Caco-2 (cell line): ENCODE measurements around the gene TTLL5. TPM values are rescaled to one million over a fixed set of nuclear protein-coding genes. Genes with fewer than 3 reads are reported as not detected.

Source experiments
- BruUV-seq: library from RNA; stranded (reverse); fragments of 400-500 nt; replicated peaks from 2 replicates; lab custom pipeline; 2021; lab: Mats Ljungman, UMichigan
- CTCF ChIA-PET: fragments of 300-600 bp; sonication (Branson Sonifier 250); formaldehyde crosslinking; loops from one replicate; lab custom pipeline; 2022; ENCODE audit warnings: antibody characterized with exemption; lab: Charles Lee
- POLR2A ChIA-PET: fragments of 300-600 bp; sonication (Branson Sonifier 250); formaldehyde crosslinking; loops from one replicate; lab custom pipeline; 2022; ENCODE audit warnings: antibody characterized with exemption; lab: Charles Lee
- DNase-seq, 2 experiments: peaks; one replicate each; pipeline versions ENCODE4 v3.0.0 to v3.0.0-alpha.2; 2020 to 2022
- H3K27me3 ChIP-seq: replicated peaks from 2 replicates; pipeline ENCODE4 v1.6.0; 2011; ENCODE audit warnings: low read length; ENCODE audit not compliant: control insufficient read depth, insufficient read depth
- H3K36me3 ChIP-seq: 2 replicates; pipeline ENCODE4 v1.5.1; 2011; ENCODE audit warnings: low read length; ENCODE audit not compliant: control insufficient read depth, insufficient read depth
- H3K4me1 ChIP-seq: fragments of 250-450 bp; sonication (Bioruptor Pico); 2 replicates; pipeline ENCODE4 v1.5.1; 2020; ENCODE audit warnings: mild to moderate bottlenecking
- H3K4me3 ChIP-seq: 2 replicates; pipeline ENCODE4 v1.5.1; 2011; ENCODE audit warnings: low read depth, mild to moderate bottlenecking, control low read depth, low read length
- H3K9me3 ChIP-seq: fragments of 250-450 bp; sonication (Bioruptor Pico); 2 replicates; pipeline ENCODE4 v1.5.1; 2020; ENCODE audit warnings: mild to moderate bottlenecking, moderate library complexity
- H3K27ac Mint-ChIP-seq: one replicate; pipeline ENCODE4 v1.8.0; 2022; ENCODE audit warnings: mixed read lengths; ENCODE audit not compliant: unreplicated experiment
- H3K27me3 Mint-ChIP-seq: one replicate; pipeline ENCODE4 v1.8.0; 2022; ENCODE audit warnings: mixed read lengths; ENCODE audit not compliant: insufficient read depth, unreplicated experiment
- H3K36me3 Mint-ChIP-seq: one replicate; pipeline ENCODE4 v1.8.0; 2022; ENCODE audit warnings: mild to moderate bottlenecking, mixed read lengths; ENCODE audit not compliant: insufficient read depth, unreplicated experiment
- H3K4me1 Mint-ChIP-seq: one replicate; pipeline ENCODE4 v1.8.0; 2022; ENCODE audit warnings: low read depth, mixed read lengths; ENCODE audit not compliant: unreplicated experiment
- H3K4me3 Mint-ChIP-seq: one replicate; pipeline ENCODE4 v1.8.0; 2022; ENCODE audit warnings: mild to moderate bottlenecking, moderate library complexity, mixed read lengths; ENCODE audit not compliant: unreplicated experiment
- H3K9me3 Mint-ChIP-seq: one replicate; pipeline ENCODE4 v1.8.0; 2022; ENCODE audit warnings: mixed read lengths; ENCODE audit not compliant: unreplicated experiment
- CTCF ChIP-seq, 2 experiments: fragments of 200-600 bp in 1 of 2; IDR thresholded peaks; 1 replicate in 1 of 2; 2 replicates in 1 of 2; pipeline versions ENCODE4 v1.5.1 to v1.8.0; 2011 to 2022; ENCODE audit warnings: antibody characterized with exemption in 1 of 2, control low read depth in 1 of 2, inconsistent platforms in 1 of 2, low read depth in 1 of 2, low read length in 1 of 2, mild to moderate bottlenecking in 1 of 2, moderate library complexity in 1 of 2; ENCODE audit not compliant: insufficient read depth in 1 of 2, severe bottlenecking in 1 of 2, unreplicated experiment in 1 of 2
- intact Hi-C: fragments of 100-400 bp; cut with micrococcal nuclease; formaldehyde crosslinking; loops from one replicate; pipeline ENCODE4 v1.10.0; 2022; ENCODE audit not compliant: unreplicated experiment
- total RNA-seq: library from RNA; stranded (reverse); gene quantifications from 2 replicates; pipeline ENCODE4 v1.2.3, GENCODE V29; 2022

Gene TTLL5
- total RNA-seq, 1 experiment from 2014 or later, result 38.2 TPM

- ChIA-PET POLR2A (no interaction called here), CTCF (no interaction called here)
- H3K4me1 Mint-ChIP-seq, result peaks cover 6% of the 10 kb centered on the region
- H3K36me3 ChIP-seq, result no peaks in the 10 kb centered on the region
- no peak overlapping the region for H3K4me3 Mint-ChIP-seq
- no peaks in the 10 kb centered on the region for H3K27me3 ChIP-seq
- no peak overlapping the region for H3K27ac Mint-ChIP-seq
- no peaks in the 10 kb centered on the region for H3K9me3 ChIP-seq
- TF ChIP-seq CTCF (IDR thresholded peaks at IDR 0.05; ENCODE audit: insufficient read depth in 1 of 2, low read depth in 1 of 2, low read length in 1 of 2, severe bottlenecking in 1 of 2, unreplicated experiment in 1 of 2), result no peak
- intact Hi-C loops, result no loop called here
- no peak overlapping the region for H3K4me3 ChIP-seq
- H3K36me3 Mint-ChIP-seq, result peaks cover 7% of the 10 kb centered on the region
- no TSS peak for BruUV-seq
- DNase-seq, result no peak
- peaks cover 5% of the 10 kb centered on the region for H3K4me1 ChIP-seq
- H3K27me3 Mint-ChIP-seq, result no peaks in the 10 kb centered on the region
- H3K9me3 Mint-ChIP-seq, result no peaks in the 10 kb centered on the region
Measured at GRCh38 chr14:75781096-75781495, 120.0 kb downstream of the TTLL5 start.

- Histone ChIP-seq H3K9me3 (no peaks in the 10 kb centered on the region), H3K4me1 (peaks cover 5% of the 10 kb centered on the region), H3K36me3 (no peaks in the 10 kb centered on the region), H3K27me3 (no peaks in the 10 kb centered on the region), H3K4me3 (no peak overlapping the region)
- no peaks in the 10 kb centered on the region for H3K9me3 Mint-ChIP-seq
- BruUV-seq, result no TSS peak
- peaks cover 7% of the 10 kb centered on the region for H3K36me3 Mint-ChIP-seq
- no peaks in the 10 kb centered on the region for H3K27me3 Mint-ChIP-seq
- H3K4me3 Mint-ChIP-seq, result no peak overlapping the region
- intact Hi-C loops, result no loop called here
- peaks cover 6% of the 10 kb centered on the region for H3K4me1 Mint-ChIP-seq
- no peak for TF ChIP-seq CTCF (IDR thresholded peaks at IDR 0.05; ENCODE audit: insufficient read depth in 1 of 2, low read depth in 1 of 2, low read length in 1 of 2, severe bottlenecking in 1 of 2, unreplicated experiment in 1 of 2)
- POLR2A ChIA-PET, result no interaction called here
- DNase-seq, result no peak
- H3K27ac Mint-ChIP-seq, result no peak overlapping the region
- CTCF ChIA-PET, result no interaction called here
Measured at GRCh38 chr14:75783184-75783583, 122.1 kb downstream of the TTLL5 start.

GRCh38 chr14:75783602-75784313 lies 122.7 kb downstream of the TTLL5 start:
- H3K27ac Mint-ChIP-seq, result no peak overlapping the region

More at GRCh38 chr14:75783602-75784313, 122.7 kb downstream of the TTLL5 start:
- Mint-ChIP-seq H3K4me1 (peaks cover 6% of the 10 kb centered on the region), H3K4me3 (no peak overlapping the region), H3K9me3 (no peaks in the 10 kb centered on the region), H3K27me3 (no peaks in the 10 kb centered on the region), H3K36me3 (peaks cover 7% of the 10 kb centered on the region)
- H3K4me1 ChIP-seq, result peaks cover 5% of the 10 kb centered on the region
- TF ChIP-seq CTCF (IDR thresholded peaks at IDR 0.05; ENCODE audit: insufficient read depth in 1 of 2, low read depth in 1 of 2, low read length in 1 of 2, severe bottlenecking in 1 of 2, unreplicated experiment in 1 of 2), result no peak
- H3K27me3 ChIP-seq, result no peaks in the 10 kb centered on the region
- ChIA-PET CTCF (no interaction called here), POLR2A (no interaction called here)
- no peak overlapping the region for H3K4me3 ChIP-seq
- intact Hi-C loops, result no loop called here
- BruUV-seq, result no TSS peak
- no peaks in the 10 kb centered on the region for H3K36me3 ChIP-seq
- no peaks in the 10 kb centered on the region for H3K9me3 ChIP-seq
- no peak for DNase-seq
